ENCODE data around the gene SLC17A9. TPM values are rescaled to one million over a fixed set of nuclear protein-coding genes. Genes with fewer than 3 reads are reported as not detected.

The SLC17A9 gene
- total RNA-seq, 1 experiment from 2014 or later, result 37.6 TPM

DNA sequence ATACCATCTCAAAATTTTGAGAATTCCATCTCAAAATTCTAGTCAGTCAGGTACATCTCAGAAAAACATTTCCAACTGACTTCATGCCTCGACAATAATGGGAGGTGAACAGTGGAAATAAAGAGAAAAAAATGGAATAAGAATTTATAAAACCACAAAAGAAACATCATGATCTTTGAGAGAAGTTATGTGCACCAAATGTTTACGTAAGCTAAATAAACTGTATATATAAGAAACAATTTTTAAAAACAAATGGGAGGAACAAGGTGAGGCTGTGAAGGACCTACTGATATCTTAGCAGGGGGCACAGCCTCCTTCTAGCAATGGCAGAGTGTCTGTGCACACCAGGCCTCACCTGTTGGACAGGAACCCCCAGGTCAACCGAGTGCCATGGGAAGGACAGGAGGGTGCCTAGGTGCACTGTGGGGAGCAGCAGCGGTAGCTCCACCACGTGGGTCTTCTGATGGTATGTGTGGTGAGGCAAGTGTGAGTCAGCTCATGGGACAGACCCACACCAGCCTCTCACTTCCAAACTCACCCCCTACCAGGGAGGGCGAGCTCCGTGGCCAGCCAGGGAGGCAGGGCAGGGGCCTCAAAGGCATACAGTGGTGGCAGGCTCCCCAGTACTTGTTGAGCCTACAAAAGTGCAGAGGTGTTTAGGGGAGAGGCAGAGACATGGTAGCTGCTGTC is 49.4 kb upstream of the SLC17A9 start:
- TF ChIP-seq POLR2AphosphoS5 (IDR thresholded peaks at IDR 0.05; ENCODE audit: low read depth, low read length) (0 out of 2 replicates have a peak, but pooled peaks have one; percentile 7), TCF7L2 (IDR thresholded peaks at IDR 0.05; ENCODE audit: borderline replicate concordance, extremely low read depth, insufficient read depth, insufficient read length) (no peak)
- H3K79me2 ChIP-seq (ENCODE audit: insufficient read depth, low read length), result peaks cover 31% of the 10 kb centered on the region
- DNase-seq (ENCODE audit: low read depth, low spot score) (no peak), ATAC-seq (no peak)
- H3K9ac ChIP-seq (ENCODE audit: low read length), result no peak overlapping the region
- no peaks in the 10 kb centered on the region for H3K9me2 ChIP-seq (ENCODE audit: insufficient read depth)
- RAD21 ChIA-PET (ENCODE audit: low non-redundant PET in 1 of 2, low total read pairs in 2 of 2, uncharacterized antibody in 2 of 2, unreplicated experiment in 2 of 2), result no interaction called here
- H3K4me2 ChIP-seq (ENCODE audit: low read length), result no peak overlapping the region
- H3K4me1 ChIP-seq (ENCODE audit: control insufficient read depth in 1 of 2, insufficient read depth in 2 of 2, low read length in 2 of 2), result peaks cover 5 to 19% of the 10 kb centered on the region in 2 experiments; a peak in 3 of 4 replicates
- intact Hi-C loops (cut with micrococcal nuclease), result no loop called here
- H3K27ac ChIP-seq (ENCODE audit: low read depth, low read length), result no peak overlapping the region; the same call in 1 of the 2 replicates
- no peak overlapping the region for H2AFZ ChIP-seq (ENCODE audit: low read depth, low read length, poor library complexity, severe bottlenecking)
- no peaks in the 10 kb centered on the region for H3K9me3 ChIP-seq (ENCODE audit: control insufficient read depth in 1 of 2, insufficient read depth in 1 of 2, low read depth in 1 of 2, low read length in 2 of 2)
- H3K27me3 ChIP-seq (ENCODE audit: insufficient read depth, low read length), result no peaks in the 10 kb centered on the region
- H3K4me3 ChIP-seq (replicated peaks in 1 of 2; ENCODE audit: low read depth in 1 of 2, low read length in 2 of 2), result no peak overlapping the region
- H4K20me1 ChIP-seq (ENCODE audit: insufficient read depth), result no peaks in the 10 kb centered on the region; the same call in 1 of the 2 replicates
- peaks cover 51 to 62% of the 10 kb centered on the region in 2 experiments for H3K36me3 ChIP-seq (ENCODE audit: control insufficient read depth in 1 of 2, insufficient read depth in 2 of 2, low read length in 2 of 2)
- POLR2A ChIA-PET, result no interaction called here
- CTCF ChIA-PET, result interaction anchor here (0.8 to 2.0 kb wide), 2 partner anchors 9 to 13 kb away, joined by 3 to 4 read pairs; no protein-coding TSS in a partner anchor
- BruUV-seq (replicated peaks), result no TSS peak

DNA sequence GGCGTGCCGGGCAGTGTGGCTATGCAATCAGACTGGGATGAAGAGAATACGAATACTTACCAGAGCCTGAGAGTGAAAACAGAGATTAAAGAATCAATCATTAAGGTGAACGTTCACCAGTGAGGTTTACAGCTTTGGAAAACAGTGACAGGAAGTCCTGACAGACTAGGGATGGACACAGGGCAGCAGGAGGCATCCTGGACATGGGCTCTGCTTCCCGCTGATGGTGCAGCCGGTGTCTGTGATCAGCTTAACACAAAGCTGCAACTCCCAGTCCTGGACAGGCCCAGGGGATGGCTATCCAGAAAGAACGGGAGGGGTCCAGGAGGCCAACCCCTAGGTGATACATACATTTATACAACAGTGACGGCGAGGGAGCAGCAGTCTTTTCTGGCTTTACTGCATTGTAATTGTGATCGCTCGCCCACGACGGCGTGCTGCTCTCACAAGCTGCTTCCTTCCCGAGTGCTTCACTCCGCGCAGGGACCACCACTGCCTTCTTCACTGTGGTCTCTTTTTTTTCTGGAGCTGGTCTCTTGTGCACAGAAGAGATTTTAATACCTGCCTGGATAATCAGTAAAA is 46.9 kb upstream of the SLC17A9 start:
- no peak overlapping the region for H3K27ac ChIP-seq (ENCODE audit: low read depth, low read length)
- H3K9me2 ChIP-seq (ENCODE audit: insufficient read depth), result no peaks in the 10 kb centered on the region
- H3K27me3 ChIP-seq (ENCODE audit: insufficient read depth, low read length), result no peaks in the 10 kb centered on the region
- H3K4me3 ChIP-seq (replicated peaks in 1 of 2; ENCODE audit: low read depth in 1 of 2, low read length in 2 of 2), result no peak overlapping the region
- no peak overlapping the region for H3K9ac ChIP-seq (ENCODE audit: low read length)
- no peaks in the 10 kb centered on the region for H3K9me3 ChIP-seq (ENCODE audit: control insufficient read depth in 1 of 2, insufficient read depth in 1 of 2, low read depth in 1 of 2, low read length in 2 of 2)
- H2AFZ ChIP-seq (ENCODE audit: low read depth, low read length, poor library complexity, severe bottlenecking), result no peak overlapping the region
- no peak for DNase-seq (ENCODE audit: low read depth, low spot score)
- peaks cover 0 to 10% of the 10 kb centered on the region in 2 experiments; a peak in 3 of 4 replicates for H3K4me1 ChIP-seq (ENCODE audit: control insufficient read depth in 1 of 2, insufficient read depth in 2 of 2, low read length in 2 of 2)
- ChIA-PET POLR2A (no interaction called here), RAD21 (ENCODE audit: low non-redundant PET in 1 of 2, low total read pairs in 2 of 2, uncharacterized antibody in 2 of 2, unreplicated experiment in 2 of 2) (no interaction called here), CTCF (no interaction called here)
- no TSS peak for BruUV-seq (replicated peaks)
- H4K20me1 ChIP-seq (ENCODE audit: insufficient read depth), result peaks cover 5% of the 10 kb centered on the region; the same call in 1 of the 2 replicates
- ATAC-seq, result no peak
- peaks cover 69 to 86% of the 10 kb centered on the region in 2 experiments for H3K36me3 ChIP-seq (ENCODE audit: control insufficient read depth in 1 of 2, insufficient read depth in 2 of 2, low read length in 2 of 2)
- intact Hi-C loops (cut with micrococcal nuclease), result no loop called here
- H3K4me2 ChIP-seq (ENCODE audit: low read length), result no peak overlapping the region
- peaks cover 57% of the 10 kb centered on the region for H3K79me2 ChIP-seq (ENCODE audit: insufficient read depth, low read length)
- no peak for TF ChIP-seq RAD21 (IDR thresholded peaks at IDR 0.05; ENCODE audit: low read depth)
- no peak for TF ChIP-seq CBX3 (IDR thresholded peaks at IDR 0.05; ENCODE audit: low read depth)
- TF ChIP-seq EZH2 (IDR thresholded peaks at IDR 0.05), result no peak
- TF ChIP-seq FOSL1 (IDR thresholded peaks at IDR 0.05; ENCODE audit: low read depth), result no peak
- TF ChIP-seq SIN3A (IDR thresholded peaks at IDR 0.05; ENCODE audit: low read depth), result no peak
- TF ChIP-seq, protein P1, sequence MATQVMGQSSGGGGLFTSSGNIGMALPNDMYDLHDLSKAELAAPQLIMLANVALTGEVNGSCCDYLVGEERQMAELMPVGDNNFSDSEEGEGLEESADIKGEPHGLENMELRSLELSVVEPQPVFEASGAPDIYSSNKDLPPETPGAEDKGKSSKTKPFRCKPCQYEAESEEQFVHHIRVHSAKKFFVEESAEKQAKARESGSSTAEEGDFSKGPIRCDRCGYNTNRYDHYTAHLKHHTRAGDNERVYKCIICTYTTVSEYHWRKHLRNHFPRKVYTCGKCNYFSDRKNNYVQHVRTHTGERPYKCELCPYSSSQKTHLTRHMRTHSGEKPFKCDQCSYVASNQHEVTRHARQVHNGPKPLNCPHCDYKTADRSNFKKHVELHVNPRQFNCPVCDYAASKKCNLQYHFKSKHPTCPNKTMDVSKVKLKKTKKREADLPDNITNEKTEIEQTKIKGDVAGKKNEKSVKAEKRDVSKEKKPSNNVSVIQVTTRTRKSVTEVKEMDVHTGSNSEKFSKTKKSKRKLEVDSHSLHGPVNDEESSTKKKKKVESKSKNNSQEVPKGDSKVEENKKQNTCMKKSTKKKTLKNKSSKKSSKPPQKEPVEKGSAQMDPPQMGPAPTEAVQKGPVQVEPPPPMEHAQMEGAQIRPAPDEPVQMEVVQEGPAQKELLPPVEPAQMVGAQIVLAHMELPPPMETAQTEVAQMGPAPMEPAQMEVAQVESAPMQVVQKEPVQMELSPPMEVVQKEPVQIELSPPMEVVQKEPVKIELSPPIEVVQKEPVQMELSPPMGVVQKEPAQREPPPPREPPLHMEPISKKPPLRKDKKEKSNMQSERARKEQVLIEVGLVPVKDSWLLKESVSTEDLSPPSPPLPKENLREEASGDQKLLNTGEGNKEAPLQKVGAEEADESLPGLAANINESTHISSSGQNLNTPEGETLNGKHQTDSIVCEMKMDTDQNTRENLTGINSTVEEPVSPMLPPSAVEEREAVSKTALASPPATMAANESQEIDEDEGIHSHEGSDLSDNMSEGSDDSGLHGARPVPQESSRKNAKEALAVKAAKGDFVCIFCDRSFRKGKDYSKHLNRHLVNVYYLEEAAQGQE (IDR thresholded peaks at IDR 0.05; ENCODE audit: low read depth), result no peak
- TF ChIP-seq ZNF274 (IDR thresholded peaks at IDR 0.05; ENCODE audit: low read depth, low read length), result no peak
- TF ChIP-seq EZH2phosphoT487 (IDR thresholded peaks at IDR 0.05; ENCODE audit: borderline replicate concordance), result no peak
- TF ChIP-seq, protein P2, sequence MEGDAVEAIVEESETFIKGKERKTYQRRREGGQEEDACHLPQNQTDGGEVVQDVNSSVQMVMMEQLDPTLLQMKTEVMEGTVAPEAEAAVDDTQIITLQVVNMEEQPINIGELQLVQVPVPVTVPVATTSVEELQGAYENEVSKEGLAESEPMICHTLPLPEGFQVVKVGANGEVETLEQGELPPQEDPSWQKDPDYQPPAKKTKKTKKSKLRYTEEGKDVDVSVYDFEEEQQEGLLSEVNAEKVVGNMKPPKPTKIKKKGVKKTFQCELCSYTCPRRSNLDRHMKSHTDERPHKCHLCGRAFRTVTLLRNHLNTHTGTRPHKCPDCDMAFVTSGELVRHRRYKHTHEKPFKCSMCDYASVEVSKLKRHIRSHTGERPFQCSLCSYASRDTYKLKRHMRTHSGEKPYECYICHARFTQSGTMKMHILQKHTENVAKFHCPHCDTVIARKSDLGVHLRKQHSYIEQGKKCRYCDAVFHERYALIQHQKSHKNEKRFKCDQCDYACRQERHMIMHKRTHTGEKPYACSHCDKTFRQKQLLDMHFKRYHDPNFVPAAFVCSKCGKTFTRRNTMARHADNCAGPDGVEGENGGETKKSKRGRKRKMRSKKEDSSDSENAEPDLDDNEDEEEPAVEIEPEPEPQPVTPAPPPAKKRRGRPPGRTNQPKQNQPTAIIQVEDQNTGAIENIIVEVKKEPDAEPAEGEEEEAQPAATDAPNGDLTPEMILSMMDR (IDR thresholded peaks at IDR 0.05 in 2 of 3, conservative IDR thresholded peaks at IDR 0.05 in 1 of 3; ENCODE audit: borderline replicate concordance in 1 of 3, insufficient read depth in 1 of 3, low read depth in 2 of 3, low read length in 2 of 3), result no peak
- TF ChIP-seq POLR2AphosphoS5 (IDR thresholded peaks at IDR 0.05; ENCODE audit: low read depth, low read length), result no peak
- TF ChIP-seq, protein P3, sequence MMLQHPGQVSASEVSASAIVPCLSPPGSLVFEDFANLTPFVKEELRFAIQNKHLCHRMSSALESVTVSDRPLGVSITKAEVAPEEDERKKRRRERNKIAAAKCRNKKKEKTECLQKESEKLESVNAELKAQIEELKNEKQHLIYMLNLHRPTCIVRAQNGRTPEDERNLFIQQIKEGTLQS (IDR thresholded peaks at IDR 0.05), result no peak
- no peak for TF ChIP-seq SRF (IDR thresholded peaks at IDR 0.05; ENCODE audit: low read depth)
